Progenitor cell of endocrine pancreas (in vitro differentiated cells): ENCODE results near the gene ABCD2. TPM values are rescaled to one million over a fixed set of nuclear protein-coding genes. Genes with fewer than 3 reads are reported as not detected.

Source experiments
- DNase-seq: peaks from one replicate; pipeline ENCODE4 v3.0.0; 2021; ENCODE audit warnings: low spot score; ENCODE audit not compliant: unreplicated experiment
- H3K27ac Mint-ChIP-seq: 2 replicates; pipeline ENCODE4 v1.8.0; 2021; ENCODE audit warnings: mild to moderate bottlenecking, moderate library complexity, mixed read lengths
- H3K27me3 Mint-ChIP-seq: 2 replicates; pipeline ENCODE4 v1.8.0; 2021; ENCODE audit warnings: mixed read lengths
- H3K36me3 Mint-ChIP-seq: 2 replicates; pipeline ENCODE4 v1.8.0; 2022; ENCODE audit warnings: mixed read lengths; ENCODE audit not compliant: insufficient read depth
- H3K4me1 Mint-ChIP-seq: 2 replicates; pipeline ENCODE4 v1.8.0; 2021; ENCODE audit warnings: low read depth, mixed read lengths
- H3K4me3 Mint-ChIP-seq: 2 replicates; pipeline ENCODE4 v1.8.0; 2021; ENCODE audit warnings: low read depth, mild to moderate bottlenecking, moderate library complexity, mixed read lengths
- H3K9me3 Mint-ChIP-seq: 2 replicates; pipeline ENCODE4 v1.8.0; 2021; ENCODE audit warnings: low read depth, mixed read lengths
- CTCF ChIP-seq: fragments of 200-600 bp; sonication (generic); IDR thresholded peaks from one replicate; pipeline ENCODE4 v1.5.0; 2021; ENCODE audit warnings: antibody characterized with exemption, mild to moderate bottlenecking; ENCODE audit not compliant: unreplicated experiment
- total RNA-seq: library from RNA; stranded (reverse); gene quantifications from 2 replicates; pipeline ENCODE4 v1.2.1, GENCODE V29; 2021

The ABCD2 gene
- total RNA-seq, 1 donor from 2014 or later = not detected

- Mint-ChIP-seq H3K9me3 (no peaks in the 10 kb centered on the region), H3K4me3 (no peak overlapping the region), H3K27ac (no peak overlapping the region)
Measured at GRCh38 chr12:39575498-39575875, 44.1 kb downstream of the ABCD2 start.

GRCh38 chr12:39574785-39575497 is 44.7 kb downstream of the ABCD2 start:
- Mint-ChIP-seq H3K4me1 (no peaks in the 10 kb centered on the region), H3K4me3 (no peak overlapping the region), H3K27ac (no peak overlapping the region), H3K9me3 (no peaks in the 10 kb centered on the region), H3K27me3 (peaks cover 3% of the 10 kb centered on the region), H3K36me3 (no peaks in the 10 kb centered on the region)
- TF ChIP-seq CTCF = no peak
- DNase-seq = no peak

More at GRCh38 chr12:39575498-39575875, 44.1 kb downstream of the ABCD2 start:
- TF ChIP-seq CTCF = no peak
- DNase-seq = no peak
- Mint-ChIP-seq H3K27me3 (peaks cover 3% of the 10 kb centered on the region), H3K36me3 (no peaks in the 10 kb centered on the region), H3K4me1 (no peaks in the 10 kb centered on the region)

- no peak for DNase-seq
- H3K27me3 Mint-ChIP-seq = peaks cover 3% of the 10 kb centered on the region
- no peak overlapping the region for H3K4me3 Mint-ChIP-seq
- H3K36me3 Mint-ChIP-seq = no peaks in the 10 kb centered on the region
- H3K27ac Mint-ChIP-seq = no peak overlapping the region
- H3K4me1 Mint-ChIP-seq = no peaks in the 10 kb centered on the region
- no peak for TF ChIP-seq CTCF
- peaks cover 5% of the 10 kb centered on the region for H3K9me3 Mint-ChIP-seq
Measured at GRCh38 chr12:39574378-39574777, 45.2 kb downstream of the ABCD2 start.

- Mint-ChIP-seq H3K27me3 (peaks cover 3% of the 10 kb centered on the region), H3K27ac (no peak overlapping the region), H3K4me3 (no peak overlapping the region), H3K9me3 (peaks cover 5% of the 10 kb centered on the region), H3K36me3 (no peaks in the 10 kb centered on the region), H3K4me1 (no peaks in the 10 kb centered on the region)
- no peak for TF ChIP-seq CTCF
- DNase-seq = no peak
Measured at GRCh38 chr12:39573971-39574370, 45.6 kb downstream of the ABCD2 start.

- no peak overlapping the region for H3K4me3 Mint-ChIP-seq
- H3K36me3 Mint-ChIP-seq = no peaks in the 10 kb centered on the region
- no peak for DNase-seq
- H3K27me3 Mint-ChIP-seq = peaks cover 3% of the 10 kb centered on the region
- no peak overlapping the region for H3K27ac Mint-ChIP-seq
- TF ChIP-seq CTCF = no peak
- H3K9me3 Mint-ChIP-seq = peaks cover 5% of the 10 kb centered on the region
- no peaks in the 10 kb centered on the region for H3K4me1 Mint-ChIP-seq
Measured at GRCh38 chr12:39572551-39572950, 47.1 kb downstream of the ABCD2 start.
